Endodermal cell (in vitro differentiated cells): ENCODE data around the gene NABP1. TPM values are rescaled to one million over a fixed set of nuclear protein-coding genes. Genes with fewer than 3 reads are reported as not detected.

Experiments used
- DNase-seq: peaks from one replicate; pipeline ENCODE4 v3.0.0-alpha.2; 2017
- H3K27ac ChIP-seq: 2 replicates; pipeline ENCODE4 v1.5.1; 2013; ENCODE audit warnings: mild to moderate bottlenecking, low read depth, low read length, moderate library complexity
- H3K27me3 ChIP-seq: 2 replicates; pipeline ENCODE4 v1.6.1; 2013; ENCODE audit warnings: mild to moderate bottlenecking, low read length, moderate library complexity; ENCODE audit not compliant: insufficient read depth, control insufficient read depth, poor library complexity, severe bottlenecking
- H3K36me3 ChIP-seq: 2 replicates; pipeline ENCODE4 v1.7.0; 2013; ENCODE audit warnings: mild to moderate bottlenecking, low read length, moderate library complexity; ENCODE audit not compliant: control insufficient read depth, insufficient read depth
- H3K4me1 ChIP-seq: one replicate; pipeline ENCODE4 v1.7.0; 2013; ENCODE audit warnings: low read length; ENCODE audit not compliant: control insufficient read depth, insufficient read depth
- H3K4me3 ChIP-seq: 2 replicates; pipeline ENCODE4 v1.5.1; 2013; ENCODE audit warnings: mild to moderate bottlenecking, low read length, moderate library complexity
- H3K9ac ChIP-seq: 2 replicates; pipeline ENCODE4 v1.6.1; 2013; ENCODE audit warnings: mild to moderate bottlenecking, low read length, moderate library complexity; ENCODE audit not compliant: poor library complexity, severe bottlenecking; ENCODE audit errors: extremely low read depth
- H3K9me3 ChIP-seq: 2 replicates; pipeline ENCODE4 v1.6.1; 2013; ENCODE audit warnings: mild to moderate bottlenecking, low read length, moderate library complexity; ENCODE audit not compliant: control insufficient read depth
- H3K27ac Mint-ChIP-seq: 2 replicates; pipeline ENCODE4 v1.8.0; 2020; ENCODE audit warnings: mixed read lengths
- H3K27me3 Mint-ChIP-seq: 2 replicates; pipeline ENCODE4 v1.8.0; 2021; ENCODE audit warnings: mild to moderate bottlenecking, mixed read lengths; ENCODE audit not compliant: insufficient read depth
- H3K36me3 Mint-ChIP-seq: 2 replicates; pipeline ENCODE4 v1.8.0; 2020; ENCODE audit warnings: low read depth, mixed read lengths
- H3K4me1 Mint-ChIP-seq: 2 replicates; pipeline ENCODE4 v1.8.0; 2020; ENCODE audit warnings: mixed read lengths
- H3K4me3 Mint-ChIP-seq: 2 replicates; pipeline ENCODE4 v1.8.0; 2020; ENCODE audit warnings: mild to moderate bottlenecking, moderate library complexity, mixed read lengths
- H3K9me3 Mint-ChIP-seq: 2 replicates; pipeline ENCODE4 v1.8.0; 2020; ENCODE audit warnings: mild to moderate bottlenecking, mixed read lengths
- CTCF ChIP-seq: fragments of 200-600 bp; sonication (generic); conservative IDR thresholded peaks from 2 replicates; pipeline ENCODE4 v1.5.0; 2021; ENCODE audit warnings: antibody characterized with exemption, mild to moderate bottlenecking
- WGBS, 2 experiments: methylation state at CpG; one replicate each; pipeline versions ENCODE4 v1.1.5 to v1.1.7; 2013; ENCODE audit warnings: missing lambda C conversion rate in 2 of 2, mixed read lengths in 1 of 2; ENCODE audit not compliant: insufficient coverage in 1 of 2, insufficient read length in 1 of 2; 5-methylcytosine and 5-hydroxymethylcytosine counted together
- total RNA-seq, 2 donors: library from RNA; stranded (reverse); fragmentation: NEBNext Ultra II Directional in 1 of 2; extraction: Animal tissue kit (Norgen Biotek cat#: 25700) in 1 of 2; gene quantifications; 2 replicates in 1 of 2; 3 replicates in 1 of 2; pipeline ENCODE4 v1.2.1, GENCODE V29; 2021

NABP1 gene
- total RNA-seq, 2 donors from 2014 or later = 5.8 to 8.7 TPM

DNA sequence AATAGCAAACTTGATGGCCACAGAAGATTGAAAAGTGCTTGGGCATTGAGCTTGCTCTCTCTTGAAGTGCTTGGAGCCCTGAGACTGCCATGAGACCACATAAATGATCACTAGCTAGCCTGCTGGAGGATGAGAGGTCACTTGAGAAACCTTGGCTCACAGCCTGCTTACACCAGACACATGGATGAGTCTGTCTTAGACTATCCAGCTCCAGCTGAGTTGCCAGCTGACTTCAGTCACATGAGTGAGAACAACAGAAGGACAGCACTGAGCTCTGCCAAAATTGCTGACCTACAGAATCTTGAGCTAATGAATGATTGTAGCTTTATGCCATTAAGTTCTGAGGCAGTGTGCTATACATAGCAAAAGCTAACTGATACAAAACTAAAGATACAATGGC is 18.1 kb downstream of the NABP1 start:
- no peaks in the 10 kb centered on the region for H3K27me3 Mint-ChIP-seq
- Histone ChIP-seq H3K4me1 (no peaks in the 10 kb centered on the region), H3K9ac (no peak overlapping the region), H3K4me3 (no peak overlapping the region), H3K36me3 (no peaks in the 10 kb centered on the region), H3K9me3 (no peaks in the 10 kb centered on the region), H3K27me3 (no peaks in the 10 kb centered on the region), H3K27ac (no peak overlapping the region)
- H3K4me3 Mint-ChIP-seq = no peak overlapping the region
- H3K27ac Mint-ChIP-seq = no peak overlapping the region
- no peaks in the 10 kb centered on the region for H3K4me1 Mint-ChIP-seq
- no peak for TF ChIP-seq CTCF
- no peak for DNase-seq
- H3K36me3 Mint-ChIP-seq = no peaks in the 10 kb centered on the region
- H3K9me3 Mint-ChIP-seq = peaks cover 2% of the 10 kb centered on the region

DNA sequence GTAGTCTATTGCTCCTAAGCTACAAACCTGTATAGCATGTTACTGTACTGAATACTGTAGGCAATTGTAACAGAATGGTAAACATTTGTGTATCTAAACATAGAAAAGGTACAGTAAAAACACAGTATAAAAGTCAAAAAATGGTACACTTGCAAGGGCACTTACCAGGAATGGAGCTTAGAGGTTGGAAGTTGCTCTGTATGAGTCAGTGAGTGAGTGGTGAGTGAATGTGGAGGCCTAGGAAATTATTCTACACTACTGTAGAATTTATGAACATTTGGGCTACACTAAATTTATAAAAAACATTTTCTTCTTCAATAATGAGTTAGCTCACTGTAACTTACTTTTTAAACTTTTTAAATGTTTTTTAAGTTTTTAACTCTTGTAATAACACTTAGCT is 19.0 kb downstream of the NABP1 start:
- H3K36me3 Mint-ChIP-seq = no peaks in the 10 kb centered on the region

DNA sequence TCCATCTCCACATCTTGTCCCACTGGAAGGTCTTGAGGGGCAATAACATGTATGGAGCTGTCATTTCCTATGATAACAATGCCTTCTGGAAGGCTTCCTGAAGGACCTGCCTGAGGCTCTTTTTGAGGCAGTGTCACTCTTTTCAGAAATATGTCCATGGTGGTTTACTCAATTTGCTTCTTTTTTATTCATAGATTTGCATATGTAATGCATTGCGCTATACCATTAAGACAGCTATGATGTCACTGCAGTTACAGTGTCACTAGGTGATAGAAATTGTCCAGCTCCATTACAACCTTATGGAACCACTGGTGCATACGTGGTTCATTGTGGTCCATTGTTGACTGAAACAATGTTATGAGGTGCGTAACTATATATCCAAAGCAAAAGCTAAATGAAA is 19.9 kb downstream of the NABP1 start:
- no peak for TF ChIP-seq CTCF
- Mint-ChIP-seq H3K27me3 (no peaks in the 10 kb centered on the region), H3K9me3 (peaks cover 2% of the 10 kb centered on the region), H3K4me1 (no peaks in the 10 kb centered on the region), H3K36me3 (no peaks in the 10 kb centered on the region), H3K27ac (no peak overlapping the region), H3K4me3 (no peak overlapping the region)
- H3K36me3 ChIP-seq = no peaks in the 10 kb centered on the region
- H3K4me1 ChIP-seq = no peaks in the 10 kb centered on the region
- no peak for DNase-seq
- WGBS, 2 experiments = 97% methylated on average over 2 of the region's 3 CpGs; no CpG with 5 or more reads in 1 of the 2 experiments
- H3K4me3 ChIP-seq = no peak overlapping the region
- H3K27me3 ChIP-seq = no peaks in the 10 kb centered on the region
- no peak overlapping the region for H3K9ac ChIP-seq
- no peak overlapping the region for H3K27ac ChIP-seq
- no peaks in the 10 kb centered on the region for H3K9me3 ChIP-seq

More for the DNA sequence above, 19.0 kb downstream of the NABP1 start:
- Mint-ChIP-seq H3K27ac (no peak overlapping the region), H3K9me3 (peaks cover 2% of the 10 kb centered on the region), H3K4me1 (no peaks in the 10 kb centered on the region), H3K4me3 (no peak overlapping the region), H3K27me3 (no peaks in the 10 kb centered on the region)
- Histone ChIP-seq H3K4me3 (no peak overlapping the region), H3K27me3 (no peaks in the 10 kb centered on the region), H3K9me3 (no peaks in the 10 kb centered on the region), H3K9ac (no peak overlapping the region), H3K4me1 (no peaks in the 10 kb centered on the region), H3K36me3 (no peaks in the 10 kb centered on the region), H3K27ac (no peak overlapping the region)
- no peak for DNase-seq
- no peak for TF ChIP-seq CTCF
